HepG2 (cell line): ENCODE results near the gene AP4E1. TPM values are rescaled to one million over a fixed set of nuclear protein-coding genes. Genes with fewer than 3 reads are reported as not detected.

Source experiments
- ATF7 ChIP-seq, 2 experiments: fragments of 450-650 bp in 1 of 2; sonication (generic) in 1 of 2; formaldehyde crosslinking in 1 of 2; IDR thresholded peaks; 2 replicates each; pipeline versions ENCODE4 v1.4.0 to v1.6.1; 2016 to 2020; ENCODE audit warnings: antibody characterized with exemption in 1 of 2, mild to moderate bottlenecking in 1 of 2, missing genetic modification reagents in 1 of 2
- CBX5 ChIP-seq: sonication (generic); formaldehyde crosslinking; IDR thresholded peaks from 2 replicates; pipeline ENCODE4 v1.4.0; 2020; ENCODE audit warnings: missing genetic modification reagents, borderline replicate concordance
- ELF1 ChIP-seq: sonication (generic); formaldehyde crosslinking; IDR thresholded peaks from 2 replicates; pipeline ENCODE4 v1.4.0; 2020; ENCODE audit warnings: missing genetic modification reagents
- NFE2 ChIP-seq: sonication (generic); formaldehyde crosslinking; IDR thresholded peaks from 2 replicates; pipeline ENCODE4 v1.4.0; 2020; ENCODE audit warnings: missing genetic modification reagents
- NR0B2 ChIP-seq: sonication (generic); formaldehyde crosslinking; IDR thresholded peaks from 2 replicates; pipeline ENCODE4 v1.4.0; 2020; ENCODE audit warnings: mild to moderate bottlenecking, missing genetic modification reagents
- NRL ChIP-seq: sonication (generic); formaldehyde crosslinking; IDR thresholded peaks from 2 replicates; pipeline ENCODE4 v1.5.0; 2020; ENCODE audit warnings: missing genetic modification reagents, mild to moderate bottlenecking, moderate library complexity, borderline replicate concordance
- POLR2A ChIP-seq, 2 experiments: IDR thresholded peaks; 2 replicates each; pipeline ENCODE4 v1.6.1; 2011; ENCODE audit warnings: low read depth in 2 of 2, low read length in 2 of 2, mild to moderate bottlenecking in 1 of 2, moderate library complexity in 1 of 2; ENCODE audit not compliant: insufficient read depth in 1 of 2
- REXO4 ChIP-seq: sonication (generic); formaldehyde crosslinking; IDR thresholded peaks from 2 replicates; pipeline ENCODE4 v1.8.0; 2022; ENCODE audit warnings: missing genetic modification reagents, mild to moderate bottlenecking, borderline replicate concordance
- SAP130 ChIP-seq: IDR thresholded peaks from 2 replicates; pipeline ENCODE4 v1.6.1; 2016; ENCODE audit warnings: low read depth
- SNAPC5 ChIP-seq: sonication (generic); formaldehyde crosslinking; IDR thresholded peaks from 2 replicates; pipeline ENCODE4 v1.8.1; 2023; ENCODE audit warnings: mild to moderate bottlenecking, missing genetic modification reagents, borderline replicate concordance
- TCF12 ChIP-seq, 2 experiments: fragments of 450-650 bp in 1 of 2; sonication (generic) in 1 of 2; formaldehyde crosslinking in 1 of 2; IDR thresholded peaks; 2 replicates each; pipeline versions ENCODE4 v1.6.1 to v1.8.0; 2017 to 2022; ENCODE audit warnings: antibody characterized with exemption in 1 of 2, mild to moderate bottlenecking in 1 of 2, missing genetic modification reagents in 1 of 2, moderate library complexity in 1 of 2
- TGIF2 ChIP-seq: IDR thresholded peaks from 2 replicates; pipeline ENCODE4 v1.6.1; 2016; ENCODE audit warnings: control low read depth, missing compliant biosample characterization
- ZBTB38 ChIP-seq: sonication (generic); formaldehyde crosslinking; IDR thresholded peaks from 2 replicates; pipeline ENCODE4 v1.5.1; 2020; ENCODE audit warnings: mild to moderate bottlenecking, missing genetic modification reagents
- ZNF235 ChIP-seq: sonication (generic); formaldehyde crosslinking; IDR thresholded peaks from 2 replicates; pipeline ENCODE4 v1.8.1; 2023; ENCODE audit warnings: mild to moderate bottlenecking, missing genetic modification reagents, borderline replicate concordance
- ZNF724P ChIP-seq: sonication (generic); formaldehyde crosslinking; IDR thresholded peaks from 2 replicates; pipeline ENCODE4 v1.8.0; 2022; ENCODE audit warnings: missing genetic modification reagents, borderline replicate concordance
- polyA plus RNA-seq, 8 experiments: library from polyadenylated mRNA; depleted of rRNA in 3 of 8; stranded (reverse) in 7 of 8; unstranded in 1 of 8; fragments of >200 nt; fragmentation: Illumina TruSeq in 4 of 8; extraction: Trizol in 4 of 8; gene quantifications; 2 replicates each; pipeline versions ENCODE4 v1.2.1 to v1.2.3, GENCODE V29; 2011 to 2016; ENCODE audit warnings: low read depth in 4 of 8, missing spikeins in 1 of 8, mixed read lengths in 1 of 8; ENCODE audit not compliant: insufficient read depth in 1 of 8
- total RNA-seq, 5 experiments: library from RNA; depleted of rRNA; stranded (reverse); fragments of >200 nt; fragmentation: Illumina TruSeq; extraction: Trizol; gene quantifications; 2 replicates each; pipeline ENCODE4 v1.2.3, GENCODE V29; 2016; ENCODE audit warnings: low read depth in 1 of 5
- TF ChIP-seq, protein P1 (sequence below): sonication (generic); formaldehyde crosslinking; IDR thresholded peaks from 2 replicates; pipeline ENCODE4 v1.8.0; 2022; ENCODE audit warnings: missing genetic modification reagents, mild to moderate bottlenecking, borderline replicate concordance
- TF ChIP-seq, protein P2 (sequence below): sonication (generic); formaldehyde crosslinking; IDR thresholded peaks from 2 replicates; pipeline ENCODE4 v1.4.0; 2020; ENCODE audit warnings: missing genetic modification reagents, borderline replicate concordance
- TF ChIP-seq, protein P3 (sequence below): sonication (generic); formaldehyde crosslinking; IDR thresholded peaks from 2 replicates; pipeline ENCODE4 v1.8.0; 2022; ENCODE audit warnings: missing genetic modification reagents, mild to moderate bottlenecking, inconsistent platforms, borderline replicate concordance

The AP4E1 gene
- total and polyA plus RNA-seq, 2 of the 13 experiments (the other 11 are each of a cell fraction or from before 2014, with no cell fraction given), result 2.2 to 7.8 TPM

DNA sequence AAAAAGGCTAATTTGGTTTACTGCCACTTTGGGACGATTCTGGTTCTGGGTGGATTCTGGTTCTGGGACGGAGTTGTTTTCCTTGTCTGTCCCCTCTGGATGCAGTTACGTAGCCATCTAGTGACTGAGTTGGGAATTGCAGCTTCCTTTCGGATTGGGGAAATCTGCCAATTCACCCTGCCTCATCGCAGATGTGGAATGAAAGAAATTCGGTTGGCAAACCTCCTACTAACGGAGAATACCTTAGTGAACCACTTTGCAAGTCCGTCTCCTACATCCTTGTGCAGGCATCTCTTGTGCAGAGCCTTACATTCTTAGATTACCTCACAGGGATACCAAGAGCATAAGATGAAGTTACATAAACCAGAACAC lies 31.5 kb upstream of the AP4E1 start (continued):
- TF ChIP-seq POLR2A (IDR thresholded peaks at IDR 0.05; ENCODE audit: insufficient read depth in 1 of 2, low read depth in 2 of 2, low read length in 2 of 2) (no peak), SAP130 (CRISPR knock-in tag) (peak; percentile 39), CBX5 (CRISPR knock-in tag) (no peak), NFE2 (CRISPR knock-in tag) (peak; percentile 84; the same call in 1 of the 2 replicates), ZBTB38 (CRISPR knock-in tag) (no peak), ZNF724P (CRISPR knock-in tag) (no peak), ELF1 (CRISPR knock-in tag) (no peak), NR0B2 (CRISPR knock-in tag) (no peak), ZNF235 (CRISPR knock-in tag) (no peak), REXO4 (CRISPR knock-in tag) (no peak), ATF7 (IDR thresholded peaks at IDR 0.05) (no peak), ATF7 (CRISPR knock-in tag; IDR thresholded peaks at IDR 0.05) (no peak), NRL (no peak), TGIF2 (CRISPR knock-in tag) (no peak), TCF12 (IDR thresholded peaks at IDR 0.05) (no peak), TCF12 (CRISPR knock-in tag; IDR thresholded peaks at IDR 0.05) (no peak), SNAPC5 (CRISPR knock-in tag) (no peak)
- TF ChIP-seq, protein P1, sequence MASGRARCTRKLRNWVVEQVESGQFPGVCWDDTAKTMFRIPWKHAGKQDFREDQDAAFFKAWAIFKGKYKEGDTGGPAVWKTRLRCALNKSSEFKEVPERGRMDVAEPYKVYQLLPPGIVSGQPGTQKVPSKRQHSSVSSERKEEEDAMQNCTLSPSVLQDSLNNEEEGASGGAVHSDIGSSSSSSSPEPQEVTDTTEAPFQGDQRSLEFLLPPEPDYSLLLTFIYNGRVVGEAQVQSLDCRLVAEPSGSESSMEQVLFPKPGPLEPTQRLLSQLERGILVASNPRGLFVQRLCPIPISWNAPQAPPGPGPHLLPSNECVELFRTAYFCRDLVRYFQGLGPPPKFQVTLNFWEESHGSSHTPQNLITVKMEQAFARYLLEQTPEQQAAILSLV, result no peak
- TF ChIP-seq, protein P2, sequence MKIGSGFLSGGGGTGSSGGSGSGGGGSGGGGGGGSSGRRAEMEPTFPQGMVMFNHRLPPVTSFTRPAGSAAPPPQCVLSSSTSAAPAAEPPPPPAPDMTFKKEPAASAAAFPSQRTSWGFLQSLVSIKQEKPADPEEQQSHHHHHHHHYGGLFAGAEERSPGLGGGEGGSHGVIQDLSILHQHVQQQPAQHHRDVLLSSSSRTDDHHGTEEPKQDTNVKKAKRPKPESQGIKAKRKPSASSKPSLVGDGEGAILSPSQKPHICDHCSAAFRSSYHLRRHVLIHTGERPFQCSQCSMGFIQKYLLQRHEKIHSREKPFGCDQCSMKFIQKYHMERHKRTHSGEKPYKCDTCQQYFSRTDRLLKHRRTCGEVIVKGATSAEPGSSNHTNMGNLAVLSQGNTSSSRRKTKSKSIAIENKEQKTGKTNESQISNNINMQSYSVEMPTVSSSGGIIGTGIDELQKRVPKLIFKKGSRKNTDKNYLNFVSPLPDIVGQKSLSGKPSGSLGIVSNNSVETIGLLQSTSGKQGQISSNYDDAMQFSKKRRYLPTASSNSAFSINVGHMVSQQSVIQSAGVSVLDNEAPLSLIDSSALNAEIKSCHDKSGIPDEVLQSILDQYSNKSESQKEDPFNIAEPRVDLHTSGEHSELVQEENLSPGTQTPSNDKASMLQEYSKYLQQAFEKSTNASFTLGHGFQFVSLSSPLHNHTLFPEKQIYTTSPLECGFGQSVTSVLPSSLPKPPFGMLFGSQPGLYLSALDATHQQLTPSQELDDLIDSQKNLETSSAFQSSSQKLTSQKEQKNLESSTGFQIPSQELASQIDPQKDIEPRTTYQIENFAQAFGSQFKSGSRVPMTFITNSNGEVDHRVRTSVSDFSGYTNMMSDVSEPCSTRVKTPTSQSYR (CRISPR knock-in tag), result no peak
- TF ChIP-seq, protein P3, sequence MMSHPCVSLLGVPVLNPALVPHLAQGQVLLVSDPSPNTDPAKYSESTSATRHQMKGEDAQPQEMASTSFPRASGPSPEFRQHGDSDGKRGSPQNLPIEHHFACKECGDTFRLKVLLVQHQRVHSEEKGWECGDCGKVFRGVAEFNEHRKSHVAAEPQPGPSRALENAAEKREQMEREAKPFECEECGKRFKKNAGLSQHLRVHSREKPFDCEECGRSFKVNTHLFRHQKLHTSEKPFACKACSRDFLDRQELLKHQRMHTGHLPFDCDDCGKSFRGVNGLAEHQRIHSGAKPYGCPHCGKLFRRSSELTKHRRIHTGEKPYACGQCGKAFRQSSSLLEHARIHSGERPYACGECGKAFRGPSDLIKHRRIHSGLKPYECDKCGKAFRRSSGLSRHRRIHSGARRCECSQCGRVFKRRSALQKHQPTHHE (CRISPR knock-in tag), result no peak
